Astrocyte (in vitro differentiated cells and primary cell): ENCODE results near the gene SAMD7. TPM values are rescaled to one million over a fixed set of nuclear protein-coding genes. Genes with fewer than 3 reads are reported as not detected.

ENCODE experiments used
- DNase-seq: peaks from one replicate; pipeline ENCODE4 v3.0.0-alpha.2; 2010; ENCODE audit warnings: low read depth
- FAIRE-seq: peaks from 2 replicates; lab custom pipeline; 2011; peaks lifted over from hg19 to GRCh38; lab: Jason Lieb, UNC
- H2AFZ ChIP-seq: 2 replicates; pipeline ENCODE4 v1.6.0; 2012; ENCODE audit warnings: low read depth, low read length, inconsistent platforms
- H3K27ac ChIP-seq: 2 replicates; pipeline ENCODE4 v1.5.1; 2011; ENCODE audit warnings: low read depth, low read length, inconsistent platforms
- H3K27me3 ChIP-seq: 2 replicates; pipeline ENCODE4 v1.6.0; 2011; ENCODE audit warnings: low read length, inconsistent platforms; ENCODE audit not compliant: insufficient read depth
- H3K36me3 ChIP-seq: 2 replicates; pipeline ENCODE4 v1.5.1; 2011; ENCODE audit warnings: low read length, inconsistent platforms; ENCODE audit not compliant: insufficient read depth
- H3K4me1 ChIP-seq: 2 replicates; pipeline ENCODE4 v1.5.1; 2011; ENCODE audit warnings: low read length, inconsistent platforms; ENCODE audit not compliant: insufficient read depth
- H3K4me2 ChIP-seq: 2 replicates; pipeline ENCODE4 v1.6.0; 2012; ENCODE audit warnings: low read length, inconsistent platforms
- H3K4me3 ChIP-seq: 2 replicates; pipeline ENCODE4 v1.5.1; 2011; ENCODE audit warnings: low read depth, mild to moderate bottlenecking, low read length, inconsistent platforms; ENCODE audit not compliant: insufficient read depth
- H3K79me2 ChIP-seq: 2 replicates; pipeline ENCODE4 v1.6.0; 2012; ENCODE audit warnings: mild to moderate bottlenecking, low read length, inconsistent platforms; ENCODE audit not compliant: insufficient read depth
- H3K9ac ChIP-seq: 2 replicates; pipeline ENCODE4 v1.6.0; 2012; ENCODE audit warnings: mild to moderate bottlenecking, low read length, inconsistent platforms
- H3K9me3 ChIP-seq: 2 replicates; pipeline ENCODE4 v1.5.1; 2012; ENCODE audit warnings: low read depth, mild to moderate bottlenecking, low read length, inconsistent platforms; ENCODE audit not compliant: insufficient read depth
- H4K20me1 ChIP-seq: 2 replicates; pipeline ENCODE4 v1.6.0; 2012; ENCODE audit warnings: low read length, inconsistent platforms; ENCODE audit not compliant: insufficient read depth
- H3K27ac Mint-ChIP-seq: one replicate; pipeline ENCODE4 v1.8.0; 2021; ENCODE audit warnings: mild to moderate bottlenecking, mixed read lengths; ENCODE audit not compliant: unreplicated experiment
- H3K27me3 Mint-ChIP-seq: one replicate; pipeline ENCODE4 v1.8.0; 2021; ENCODE audit warnings: low read depth, mixed read lengths; ENCODE audit not compliant: unreplicated experiment
- H3K36me3 Mint-ChIP-seq: one replicate; pipeline ENCODE4 v1.8.0; 2021; ENCODE audit warnings: low read depth, mixed read lengths; ENCODE audit not compliant: unreplicated experiment
- H3K4me1 Mint-ChIP-seq: one replicate; pipeline ENCODE4 v1.8.0; 2021; ENCODE audit warnings: low read depth, mixed read lengths; ENCODE audit not compliant: unreplicated experiment
- H3K4me3 Mint-ChIP-seq: one replicate; pipeline ENCODE4 v1.8.0; 2021; ENCODE audit warnings: mild to moderate bottlenecking, moderate library complexity, mixed read lengths; ENCODE audit not compliant: unreplicated experiment
- H3K9me3 Mint-ChIP-seq: one replicate; pipeline ENCODE4 v1.8.0; 2021; ENCODE audit warnings: mild to moderate bottlenecking, mixed read lengths; ENCODE audit not compliant: unreplicated experiment
- CTCF ChIP-seq: IDR thresholded peaks from 2 replicates; pipeline ENCODE4 v1.5.1; 2011; ENCODE audit warnings: low read depth, mild to moderate bottlenecking, inconsistent platforms, low read length, moderate library complexity; ENCODE audit not compliant: insufficient read depth
- EZH2 ChIP-seq: IDR thresholded peaks from 2 replicates; pipeline ENCODE4 v1.6.1; 2012; ENCODE audit warnings: mild to moderate bottlenecking, low read length, inconsistent platforms; ENCODE audit not compliant: insufficient read depth
- total RNA-seq: library from RNA; stranded (reverse); gene quantifications from 2 replicates; pipeline ENCODE4 v1.2.1, GENCODE V29; 2021

SAMD7 gene
- total RNA-seq, 1 donor from 2014 or later, result not detected

GRCh38 chr3:169930843-169931242, 19.5 kb downstream of the SAMD7 start:
- no peak for DNase-seq
- Histone ChIP-seq H2AFZ (no peak overlapping the region), H3K79me2 (no peaks in the 10 kb centered on the region), H3K27ac (no peak overlapping the region), H4K20me1 (no peaks in the 10 kb centered on the region), H3K27me3 (peaks cover 10% of the 10 kb centered on the region), H3K4me3 (no peak overlapping the region), H3K36me3 (no peaks in the 10 kb centered on the region), H3K9me3 (no peaks in the 10 kb centered on the region), H3K9ac (no peak overlapping the region), H3K4me2 (no peak overlapping the region), H3K4me1 (no peaks in the 10 kb centered on the region)
- Mint-ChIP-seq H3K27me3 (peaks cover 27% of the 10 kb centered on the region), H3K4me1 (no peaks in the 10 kb centered on the region), H3K27ac (no peak overlapping the region), H3K36me3 (no peaks in the 10 kb centered on the region), H3K9me3 (peaks cover 5% of the 10 kb centered on the region), H3K4me3 (no peak overlapping the region)
- no peak for FAIRE-seq
- TF ChIP-seq CTCF, result no peak
- TF ChIP-seq EZH2, result no peak

- no peak overlapping the region for H3K4me3 Mint-ChIP-seq
- H3K36me3 Mint-ChIP-seq, result no peaks in the 10 kb centered on the region
- TF ChIP-seq EZH2, result no peak
- no peak for TF ChIP-seq CTCF
- Histone ChIP-seq H3K9me3 (no peaks in the 10 kb centered on the region), H3K27ac (no peak overlapping the region), H3K79me2 (no peaks in the 10 kb centered on the region), H2AFZ (no peak overlapping the region), H3K36me3 (no peaks in the 10 kb centered on the region), H4K20me1 (no peaks in the 10 kb centered on the region), H3K4me2 (no peak overlapping the region), H3K27me3 (peaks cover 11% of the 10 kb centered on the region), H3K4me3 (no peak overlapping the region), H3K9ac (no peak overlapping the region), H3K4me1 (no peaks in the 10 kb centered on the region)
- DNase-seq, result no peak
- H3K27me3 Mint-ChIP-seq, result peaks cover 27% of the 10 kb centered on the region
- no peaks in the 10 kb centered on the region for H3K4me1 Mint-ChIP-seq
- FAIRE-seq, result no peak
- H3K27ac Mint-ChIP-seq, result no peak overlapping the region
- peaks cover 5% of the 10 kb centered on the region for H3K9me3 Mint-ChIP-seq
Observed at GRCh38 chr3:169931747-169932520, 20.6 kb downstream of the SAMD7 start.

GRCh38 chr3:169939320-169939719, 27.9 kb downstream of the SAMD7 start:
- H3K27me3 Mint-ChIP-seq, result peaks cover 33% of the 10 kb centered on the region
- Histone ChIP-seq H3K4me2 (no peak overlapping the region), H3K79me2 (no peaks in the 10 kb centered on the region), H3K9me3 (no peaks in the 10 kb centered on the region), H2AFZ (no peak overlapping the region), H3K9ac (no peak overlapping the region), H3K4me3 (no peak overlapping the region), H4K20me1 (no peaks in the 10 kb centered on the region), H3K27me3 (peaks cover 11% of the 10 kb centered on the region), H3K36me3 (no peaks in the 10 kb centered on the region), H3K4me1 (no peaks in the 10 kb centered on the region), H3K27ac (no peak overlapping the region)
- FAIRE-seq, result no peak
- H3K27ac Mint-ChIP-seq, result no peak overlapping the region
- H3K4me3 Mint-ChIP-seq, result no peak overlapping the region
- H3K4me1 Mint-ChIP-seq, result no peaks in the 10 kb centered on the region
- H3K36me3 Mint-ChIP-seq, result no peaks in the 10 kb centered on the region
- peaks cover 1% of the 10 kb centered on the region for H3K9me3 Mint-ChIP-seq
- DNase-seq, result no peak
- TF ChIP-seq CTCF (no peak), EZH2 (no peak)
